Mesenchymal stem cell (in vitro differentiated cells and primary cell): ENCODE data around the gene PKP4.

ENCODE experiments used
- DNase-seq: peaks from one replicate; pipeline ENCODE4 v3.0.0-alpha.2; 2013
- H2AFZ ChIP-seq: one replicate; pipeline ENCODE4 v1.6.1; 2013; ENCODE audit warnings: low read depth, mild to moderate bottlenecking, control low read depth, inconsistent platforms, low read length, moderate library complexity
- H2AK5ac ChIP-seq: 2 replicates; pipeline ENCODE4 v1.6.1; 2013; ENCODE audit warnings: low read length, moderate library complexity, mild to moderate bottlenecking, inconsistent platforms; ENCODE audit not compliant: severe bottlenecking
- H2BK120ac ChIP-seq: one replicate; pipeline ENCODE4 v1.6.1; 2013; ENCODE audit warnings: low read depth, mild to moderate bottlenecking, inconsistent platforms, low read length, moderate library complexity
- H2BK12ac ChIP-seq, 2 experiments: one replicate each; pipeline ENCODE4 v1.6.1; 2013; ENCODE audit warnings: inconsistent platforms in 2 of 2, low read length in 2 of 2, mild to moderate bottlenecking in 2 of 2, moderate library complexity in 2 of 2, control low read depth in 1 of 2
- H2BK15ac ChIP-seq: one replicate; pipeline ENCODE4 v1.6.1; 2013; ENCODE audit warnings: mild to moderate bottlenecking, low read depth, inconsistent platforms; ENCODE audit not compliant: poor library complexity, severe bottlenecking
- H2BK5ac ChIP-seq: 2 replicates; pipeline ENCODE4 v1.6.1; 2013; ENCODE audit warnings: low read depth, mild to moderate bottlenecking, low read length, control low read depth, inconsistent platforms; ENCODE audit not compliant: poor library complexity, severe bottlenecking
- H3K14ac ChIP-seq, 2 experiments: one replicate each; pipeline ENCODE4 v1.6.1; 2013; ENCODE audit warnings: inconsistent platforms in 2 of 2, low read length in 2 of 2, control low read depth in 1 of 2, mild to moderate bottlenecking in 1 of 2, moderate library complexity in 1 of 2
- H3K18ac ChIP-seq, 2 experiments: one replicate each; pipeline ENCODE4 v1.6.1; 2013; ENCODE audit warnings: inconsistent platforms in 2 of 2, low read length in 2 of 2, control low read depth in 1 of 2, low read depth in 1 of 2, mild to moderate bottlenecking in 1 of 2
- H3K23ac ChIP-seq, 2 experiments: one replicate each; pipeline ENCODE4 v1.6.1; 2013; ENCODE audit warnings: inconsistent platforms in 2 of 2, low read length in 2 of 2, mild to moderate bottlenecking in 2 of 2, moderate library complexity in 2 of 2, control low read depth in 1 of 2
- H3K27ac ChIP-seq: 2 replicates; pipeline ENCODE4 v1.5.1; 2013; ENCODE audit warnings: mild to moderate bottlenecking, moderate library complexity, low read length, control low read depth, inconsistent platforms; ENCODE audit not compliant: poor library complexity, severe bottlenecking
- H3K27me3 ChIP-seq, 2 experiments: 2 replicates each; pipeline versions ENCODE4 v1.6.1 to v1.7.0; 2013; ENCODE audit warnings: low read length in 2 of 2, mild to moderate bottlenecking in 2 of 2, moderate library complexity in 2 of 2, control low read depth in 1 of 2, inconsistent platforms in 1 of 2; ENCODE audit not compliant: control insufficient read depth in 1 of 2, insufficient read depth in 1 of 2
- H3K36me3 ChIP-seq, 2 experiments: 2 replicates each; pipeline versions ENCODE4 v1.6.1 to v1.7.0; 2013; ENCODE audit warnings: low read length in 2 of 2, control low read depth in 1 of 2, inconsistent platforms in 1 of 2, low read depth in 1 of 2, mild to moderate bottlenecking in 1 of 2; ENCODE audit not compliant: insufficient read depth in 2 of 2, control insufficient read depth in 1 of 2
- H3K4ac ChIP-seq, 2 experiments: one replicate each; pipeline ENCODE4 v1.6.1; 2013; ENCODE audit warnings: inconsistent platforms in 2 of 2, low read length in 2 of 2, mild to moderate bottlenecking in 2 of 2, moderate library complexity in 2 of 2, control low read depth in 1 of 2, low read depth in 1 of 2
- H3K4me1 ChIP-seq: 2 replicates; pipeline ENCODE4 v1.6.1; 2013; ENCODE audit warnings: low read depth, low read length, control low read depth; ENCODE audit not compliant: control insufficient read depth, insufficient read depth
- H3K4me2 ChIP-seq: 2 replicates; pipeline ENCODE4 v1.6.1; 2013; ENCODE audit warnings: low read length, mild to moderate bottlenecking, inconsistent platforms; ENCODE audit not compliant: poor library complexity, severe bottlenecking
- H3K4me3 ChIP-seq, 2 experiments: 2 replicates each; pipeline versions ENCODE4 v1.5.1 to v1.7.0; 2013; ENCODE audit warnings: low read length in 2 of 2, mild to moderate bottlenecking in 2 of 2, control low read depth in 1 of 2, low read depth in 1 of 2; ENCODE audit not compliant: insufficient read depth in 1 of 2
- H3K79me1 ChIP-seq: replicated peaks from 2 replicates; pipeline ENCODE4 v1.6.1; 2013; ENCODE audit warnings: mild to moderate bottlenecking, control low read depth, low read length, inconsistent platforms; ENCODE audit not compliant: poor library complexity, severe bottlenecking
- H3K9ac ChIP-seq: 2 replicates; pipeline ENCODE4 v1.7.0; 2013; ENCODE audit warnings: mild to moderate bottlenecking, low read length, moderate library complexity
- H3K9me3 ChIP-seq: 2 replicates; pipeline ENCODE4 v1.7.0; 2013; ENCODE audit warnings: mild to moderate bottlenecking, low read length; ENCODE audit not compliant: control insufficient read depth
- H4K8ac ChIP-seq: one replicate; pipeline ENCODE4 v1.6.1; 2013; ENCODE audit warnings: inconsistent platforms, mild to moderate bottlenecking, low read length, moderate library complexity
- H4K91ac ChIP-seq: one replicate; pipeline ENCODE4 v1.6.1; 2013; ENCODE audit warnings: mild to moderate bottlenecking, low read length, inconsistent platforms
- WGBS: methylation state at CpG from one replicate; pipeline ENCODE4 v1.1.7; 2013; ENCODE audit warnings: mixed read lengths; 5-methylcytosine and 5-hydroxymethylcytosine counted together

The PKP4 gene

GRCh38 chr2:158513841-158514240 lies 57.1 kb downstream of the PKP4 start:
- no peak overlapping the region for H4K91ac ChIP-seq
- no peak overlapping the region for H2BK5ac ChIP-seq
- H3K27ac ChIP-seq, result no peak overlapping the region
- 86% methylated on average over 5 of the region's 5 CpGs for WGBS
- no peak overlapping the region for H3K9ac ChIP-seq
- H3K27me3 ChIP-seq, result no peaks in the 10 kb centered on the region
- H2AFZ ChIP-seq, result no peak overlapping the region
- H3K14ac ChIP-seq, result no peak overlapping the region
- peaks cover 7% of the 10 kb centered on the region for H3K4me1 ChIP-seq
- no peak for DNase-seq
- no peak overlapping the region for H3K4ac ChIP-seq
- no peak overlapping the region for H2BK15ac ChIP-seq
- no peak overlapping the region for H4K8ac ChIP-seq
- H2BK12ac ChIP-seq, result no peak overlapping the region
- no peak overlapping the region for H3K4me3 ChIP-seq
- no peak overlapping the region for H2AK5ac ChIP-seq
- H3K36me3 ChIP-seq, result peaks cover 4 to 7% of the 10 kb centered on the region in 2 experiments
- H2BK120ac ChIP-seq, result no peak overlapping the region
- peaks cover 28% of the 10 kb centered on the region for H3K79me1 ChIP-seq
- H3K23ac ChIP-seq, result no peak overlapping the region
- H3K9me3 ChIP-seq, result no peaks in the 10 kb centered on the region
- no peak overlapping the region for H3K4me2 ChIP-seq
- H3K18ac ChIP-seq, result no peak overlapping the region

GRCh38 chr2:158518084-158518483 lies 61.3 kb downstream of the PKP4 start:
- no peak overlapping the region for H2BK15ac ChIP-seq
- no peak overlapping the region for H3K4me2 ChIP-seq
- peaks cover 27% of the 10 kb centered on the region for H3K79me1 ChIP-seq
- no peak overlapping the region for H4K91ac ChIP-seq
- 92% methylated on average over 3 of the region's 3 CpGs for whole genome bisulfite sequencing
- H3K4me1 ChIP-seq, result peaks cover 2% of the 10 kb centered on the region
- no peak overlapping the region for H3K9ac ChIP-seq
- H3K36me3 ChIP-seq, result peaks cover 0 to 4% of the 10 kb centered on the region in 2 experiments
- H3K23ac ChIP-seq, result no peak overlapping the region
- H3K4me3 ChIP-seq, result no peak overlapping the region
- H3K27ac ChIP-seq, result no peak overlapping the region
- no peak overlapping the region for H3K4ac ChIP-seq
- no peak overlapping the region for H3K14ac ChIP-seq
- no peak overlapping the region for H2BK12ac ChIP-seq
- H4K8ac ChIP-seq, result no peak overlapping the region
- no peak overlapping the region for H2AK5ac ChIP-seq
- H2BK5ac ChIP-seq, result no peak overlapping the region
- H3K9me3 ChIP-seq, result no peaks in the 10 kb centered on the region
- H3K18ac ChIP-seq, result no peak overlapping the region
- no peaks in the 10 kb centered on the region for H3K27me3 ChIP-seq
- H2AFZ ChIP-seq, result no peak overlapping the region
- no peak overlapping the region for H2BK120ac ChIP-seq
- peak; percentile 58 for DNase-seq

GRCh38 chr2:158519481-158519880 lies 62.7 kb downstream of the PKP4 start:
- Histone ChIP-seq H3K9ac (no peak overlapping the region), H3K79me1 (peaks cover 19% of the 10 kb centered on the region)

GRCh38 chr2:158529379-158530259 lies 72.9 kb downstream of the PKP4 start:
- peak overlapping the region; percentile 1 for H3K9ac ChIP-seq
- no peak overlapping the region for H4K8ac ChIP-seq
- DNase-seq, result peak; percentile 78
- H2AK5ac ChIP-seq, result no peak overlapping the region
- no peak overlapping the region for H3K4me2 ChIP-seq
- H3K14ac ChIP-seq, result no peak overlapping the region
- H2BK5ac ChIP-seq, result no peak overlapping the region
- H4K91ac ChIP-seq, result no peak overlapping the region
- H2BK120ac ChIP-seq, result no peak overlapping the region
- no peak overlapping the region for H3K23ac ChIP-seq
- no peak overlapping the region for H2BK15ac ChIP-seq
- H3K4ac ChIP-seq, result no peak overlapping the region
- no peaks in the 10 kb centered on the region for H3K27me3 ChIP-seq
- no peak overlapping the region for H2AFZ ChIP-seq
- no peak overlapping the region for H3K4me3 ChIP-seq
- no peak overlapping the region for H3K27ac ChIP-seq
- 73% methylated on average over 3 of the region's 4 CpGs for WGBS
- H3K9me3 ChIP-seq, result no peaks in the 10 kb centered on the region
- H3K36me3 ChIP-seq, result peaks cover 5 to 9% of the 10 kb centered on the region in 2 experiments
- H2BK12ac ChIP-seq, result no peak overlapping the region
- peaks cover 19% of the 10 kb centered on the region for H3K79me1 ChIP-seq
- H3K18ac ChIP-seq, result no peak overlapping the region
- no peaks in the 10 kb centered on the region for H3K4me1 ChIP-seq

More at GRCh38 chr2:158519481-158519880, 62.7 kb downstream of the PKP4 start:
- H3K14ac ChIP-seq, result no peak overlapping the region
- H2AK5ac ChIP-seq, result no peak overlapping the region
- H2AFZ ChIP-seq, result no peak overlapping the region
- H3K4me1 ChIP-seq, result peaks cover 2% of the 10 kb centered on the region
- no peak overlapping the region for H4K91ac ChIP-seq
- no peak for DNase-seq
- no peak overlapping the region for H2BK12ac ChIP-seq
- no peak overlapping the region for H4K8ac ChIP-seq
- no peak overlapping the region for H3K4ac ChIP-seq
- 100% methylated on average over 1 of the region's 2 CpGs for WGBS
- no peak overlapping the region for H3K27ac ChIP-seq
- H3K9me3 ChIP-seq, result no peaks in the 10 kb centered on the region
- H3K23ac ChIP-seq, result no peak overlapping the region
- H3K4me2 ChIP-seq, result no peak overlapping the region
- H2BK15ac ChIP-seq, result no peak overlapping the region
- no peak overlapping the region for H3K18ac ChIP-seq
- no peak overlapping the region for H3K4me3 ChIP-seq
- no peaks in the 10 kb centered on the region for H3K36me3 ChIP-seq
- H2BK5ac ChIP-seq, result no peak overlapping the region
- no peaks in the 10 kb centered on the region for H3K27me3 ChIP-seq
- H2BK120ac ChIP-seq, result no peak overlapping the region
